Epithelial cell of proximal tubule (primary cell): ENCODE measurements around the gene WIPI1. TPM values are rescaled to one million over a fixed set of nuclear protein-coding genes. Genes with fewer than 3 reads are reported as not detected.

Source experiments
- DNase-seq: peaks from one replicate; pipeline ENCODE4 v3.0.0-alpha.2; 2011; ENCODE audit warnings: low read depth
- H3K4me3 ChIP-seq: 2 replicates; pipeline ENCODE4 v1.5.1; 2011; ENCODE audit warnings: low read depth, mild to moderate bottlenecking, low read length
- total RNA-seq: library from RNA; depleted of rRNA; stranded (reverse); fragments of >200 nt; gene quantifications from 2 replicates; pipeline ENCODE4 v1.2.3, GENCODE V29; 2015
- TF ChIP-seq, protein P1 (sequence below): conservative IDR thresholded peaks from 2 replicates; pipeline ENCODE4 v1.5.1; 2012; ENCODE audit warnings: low read depth, mild to moderate bottlenecking, low read length

Gene WIPI1
- total RNA-seq, 1 donor from 2014 or later = 20.2 TPM

DNA sequence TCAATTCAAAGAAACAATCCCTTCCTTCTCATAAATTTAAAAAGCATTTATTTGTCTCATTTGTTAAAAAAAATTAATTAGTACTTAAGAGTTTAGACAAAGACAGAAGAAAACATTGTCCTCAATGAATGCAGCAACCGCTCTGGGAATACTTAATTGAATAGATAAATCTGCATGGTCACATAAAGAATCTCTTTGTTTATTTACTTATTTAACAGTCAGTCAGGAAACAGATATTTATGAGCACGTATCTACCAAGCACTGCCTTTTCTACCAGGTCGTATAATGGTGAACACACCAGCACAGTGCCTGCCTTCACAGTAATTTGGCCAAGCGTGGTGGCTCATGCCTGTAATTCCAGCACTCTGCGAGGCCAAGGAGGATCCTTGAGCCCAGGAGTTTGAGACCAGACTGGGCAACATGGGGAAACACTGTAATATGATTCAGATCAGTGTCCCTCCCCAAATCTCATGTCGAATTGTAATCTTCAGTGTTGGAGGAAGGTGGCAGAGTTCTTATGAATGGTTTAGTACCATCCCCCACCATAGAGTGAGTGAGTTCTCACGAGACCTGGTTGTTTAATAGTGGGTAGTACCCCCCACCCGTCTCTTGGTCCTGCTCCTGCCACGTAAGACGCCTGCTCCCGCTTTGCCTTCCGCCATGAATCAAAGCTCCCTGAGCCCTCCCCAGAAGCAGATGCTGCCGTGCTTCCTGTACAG is 8.1 kb downstream of the WIPI1 start:
- TF ChIP-seq, protein P1, sequence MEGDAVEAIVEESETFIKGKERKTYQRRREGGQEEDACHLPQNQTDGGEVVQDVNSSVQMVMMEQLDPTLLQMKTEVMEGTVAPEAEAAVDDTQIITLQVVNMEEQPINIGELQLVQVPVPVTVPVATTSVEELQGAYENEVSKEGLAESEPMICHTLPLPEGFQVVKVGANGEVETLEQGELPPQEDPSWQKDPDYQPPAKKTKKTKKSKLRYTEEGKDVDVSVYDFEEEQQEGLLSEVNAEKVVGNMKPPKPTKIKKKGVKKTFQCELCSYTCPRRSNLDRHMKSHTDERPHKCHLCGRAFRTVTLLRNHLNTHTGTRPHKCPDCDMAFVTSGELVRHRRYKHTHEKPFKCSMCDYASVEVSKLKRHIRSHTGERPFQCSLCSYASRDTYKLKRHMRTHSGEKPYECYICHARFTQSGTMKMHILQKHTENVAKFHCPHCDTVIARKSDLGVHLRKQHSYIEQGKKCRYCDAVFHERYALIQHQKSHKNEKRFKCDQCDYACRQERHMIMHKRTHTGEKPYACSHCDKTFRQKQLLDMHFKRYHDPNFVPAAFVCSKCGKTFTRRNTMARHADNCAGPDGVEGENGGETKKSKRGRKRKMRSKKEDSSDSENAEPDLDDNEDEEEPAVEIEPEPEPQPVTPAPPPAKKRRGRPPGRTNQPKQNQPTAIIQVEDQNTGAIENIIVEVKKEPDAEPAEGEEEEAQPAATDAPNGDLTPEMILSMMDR = no peak
- DNase-seq = no peak
- no peak overlapping the region for H3K4me3 ChIP-seq

DNA sequence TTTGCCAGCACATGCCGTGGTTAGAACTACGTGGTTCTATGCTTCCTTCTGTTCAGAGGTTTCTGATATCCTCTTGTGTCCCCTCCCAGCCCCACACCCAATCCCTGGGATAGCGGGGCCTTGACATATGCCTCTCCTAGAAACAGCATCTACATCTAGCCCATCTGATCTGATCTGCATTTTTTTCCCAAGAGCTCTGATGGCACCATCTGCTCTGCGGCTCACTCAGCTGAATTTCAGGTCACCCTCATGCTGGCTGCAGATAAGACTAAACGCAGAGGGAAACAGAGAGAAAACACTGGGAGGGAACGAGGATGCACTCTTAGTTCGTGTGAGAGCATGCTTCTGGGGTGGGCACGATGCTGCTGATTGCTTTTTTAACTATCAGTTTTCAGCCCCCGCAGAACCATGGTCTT is 10.7 kb downstream of the WIPI1 start:
- no peak for DNase-seq
- TF ChIP-seq, protein P1 = no peak
- no peak overlapping the region for H3K4me3 ChIP-seq

DNA sequence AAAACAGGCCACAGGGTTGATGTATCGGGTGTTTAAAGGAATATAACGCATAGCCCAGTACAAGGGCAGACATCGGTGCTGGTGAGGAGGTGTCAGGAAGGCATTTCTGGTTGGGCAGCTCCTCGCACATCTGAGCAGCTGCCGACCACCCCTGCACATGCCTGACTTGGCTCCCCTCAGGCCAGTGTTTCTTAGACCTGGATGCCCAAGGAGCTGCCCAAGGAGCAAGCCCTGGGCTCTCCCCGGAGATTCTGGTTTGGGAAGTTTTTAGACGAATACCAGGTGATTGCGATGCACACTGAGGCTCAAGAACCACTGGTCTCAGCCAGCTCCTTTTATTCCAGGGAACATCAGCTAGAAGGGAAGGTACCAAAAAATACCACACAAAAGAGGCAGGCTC is 11.6 kb downstream of the WIPI1 start:
- H3K4me3 ChIP-seq = no peak overlapping the region
- TF ChIP-seq, protein P1 = no peak
- no peak for DNase-seq

DNA sequence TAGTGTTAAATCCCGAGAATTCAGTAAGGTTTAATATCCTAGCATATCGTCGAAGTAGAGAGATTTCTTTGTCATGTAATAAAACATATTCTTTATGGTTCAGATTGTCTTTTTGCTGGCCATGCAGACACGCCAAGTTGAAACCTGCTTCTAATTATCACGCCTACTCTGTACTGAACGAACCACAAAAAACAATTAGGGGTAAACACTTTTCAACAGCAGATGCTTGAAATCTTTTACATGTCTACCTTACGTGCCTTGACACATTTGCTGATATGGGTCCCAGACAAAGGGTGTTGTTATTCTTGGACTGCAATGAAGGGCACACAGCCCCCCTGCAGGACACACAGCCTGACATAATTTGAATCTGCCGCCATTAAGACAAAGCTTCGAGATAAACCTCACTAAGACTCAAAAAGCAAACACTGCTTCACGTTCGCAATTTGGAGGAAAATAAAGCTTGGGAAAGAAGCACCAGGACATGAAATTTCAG is 13.3 kb downstream of the WIPI1 start:
- no peak overlapping the region for H3K4me3 ChIP-seq
- no peak for DNase-seq
- TF ChIP-seq, protein P1 = no peak

DNA sequence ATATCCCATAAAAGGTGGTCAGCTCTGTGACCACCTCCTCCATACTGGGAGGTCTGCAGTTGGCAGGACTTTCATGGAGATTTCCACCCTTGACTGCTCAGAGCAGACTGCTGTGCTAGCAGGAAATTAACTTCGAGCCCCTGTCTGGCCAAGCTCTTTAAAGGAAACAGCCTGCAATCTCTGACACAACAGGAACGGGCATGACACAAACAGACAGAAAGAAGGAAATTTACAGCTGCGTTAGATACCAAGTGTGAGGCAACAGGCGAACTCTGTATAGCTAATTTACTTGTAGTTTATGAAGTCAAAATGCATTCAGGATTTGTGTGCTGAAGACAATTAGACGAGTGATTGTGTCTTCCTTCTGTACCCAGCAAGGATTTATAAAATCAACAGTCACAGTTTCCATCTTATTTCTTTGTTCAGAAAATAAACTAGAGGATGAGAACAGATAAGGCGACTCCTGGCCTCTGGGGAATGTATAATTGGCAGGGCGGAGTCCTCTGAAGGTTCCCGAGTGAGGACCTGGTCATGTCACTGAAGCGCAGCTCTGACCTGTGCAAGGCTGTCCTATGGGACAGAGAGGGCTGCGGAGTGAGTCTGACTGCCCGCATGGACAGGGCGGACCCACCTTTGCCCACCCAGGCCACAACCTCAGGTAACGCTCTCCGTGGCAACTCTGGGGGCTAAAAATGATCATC is 16.1 kb downstream of the WIPI1 start:
- no peak for DNase-seq
- TF ChIP-seq, protein P1 = no peak
- no peak overlapping the region for H3K4me3 ChIP-seq

DNA sequence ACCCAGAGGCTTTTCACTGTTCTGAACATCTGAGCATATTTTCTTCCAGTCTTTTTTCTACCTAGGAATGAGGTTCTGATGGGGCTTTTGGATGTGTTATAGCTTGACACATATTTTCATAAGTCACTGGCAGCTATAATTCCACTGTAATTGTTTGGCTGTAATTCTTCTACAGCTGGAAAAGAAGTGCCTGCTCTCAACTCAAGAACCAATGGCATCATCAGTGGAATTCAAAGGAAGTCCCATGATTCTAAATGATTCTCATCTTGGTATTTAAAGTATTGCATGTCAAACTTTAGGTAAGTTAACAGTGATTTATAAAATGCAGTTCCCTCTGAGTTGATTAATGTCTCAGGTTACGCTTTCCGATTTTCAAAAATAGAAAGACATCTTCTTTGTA is 16.8 kb downstream of the WIPI1 start:
- no peak overlapping the region for H3K4me3 ChIP-seq
- DNase-seq = no peak
- TF ChIP-seq, protein P1 = no peak
